ENCODE data around the gene IQUB.

Gene IQUB

DNA sequence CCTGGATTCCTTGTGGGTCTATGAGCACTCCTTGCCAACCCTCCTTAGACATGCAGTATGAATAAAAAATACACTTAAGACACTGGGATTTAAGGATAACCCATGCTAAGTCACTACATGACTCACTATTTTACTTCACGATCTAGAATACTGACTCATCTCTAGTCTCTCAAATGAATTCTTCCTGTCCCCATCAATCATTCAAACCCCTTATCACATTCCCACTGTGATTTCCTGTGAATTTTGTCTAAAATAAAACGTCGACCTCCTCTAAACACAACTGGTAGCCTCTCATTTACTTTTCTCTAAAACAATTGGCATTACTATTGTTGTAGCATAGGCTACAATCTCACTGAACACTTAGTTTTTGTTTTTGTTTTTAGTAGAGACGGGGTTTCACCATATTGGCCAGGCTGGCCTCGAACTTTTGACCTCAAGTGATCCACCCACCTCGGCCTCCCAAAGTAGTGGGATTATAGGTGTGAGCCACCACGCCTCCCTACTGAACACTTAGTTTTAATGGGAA, 3.9 kb upstream of the IQUB start:
- H3K4me1 ChIP-seq (ENCODE audit: control insufficient read depth, low read length), result peaks cover 7% of the 10 kb centered on the region
- no peak overlapping the region for H3K4me3 ChIP-seq (ENCODE audit: low read length)
- H3K9me3 ChIP-seq (ENCODE audit: control insufficient read depth, insufficient read depth, low read length), result no peaks in the 10 kb centered on the region
- H3F3A ChIP-seq (ENCODE audit: control insufficient read depth, insufficient read depth), result peaks cover 20% of the 10 kb centered on the region
- no peaks in the 10 kb centered on the region for H3K9me2 ChIP-seq (replicated peaks; ENCODE audit: control insufficient read depth, low read length)
- no peaks in the 10 kb centered on the region for H4K20me1 ChIP-seq (ENCODE audit: control insufficient read depth, insufficient read depth, low read depth, low read length)
- H3K27ac ChIP-seq (ENCODE audit: low read depth, low read length), result no peak overlapping the region
- H3K4me2 ChIP-seq (ENCODE audit: low read length), result no peak overlapping the region
- peaks cover 11% of the 10 kb centered on the region for H3K27me3 ChIP-seq (ENCODE audit: control insufficient read depth, low read length)
- TF ChIP-seq, protein P1, sequence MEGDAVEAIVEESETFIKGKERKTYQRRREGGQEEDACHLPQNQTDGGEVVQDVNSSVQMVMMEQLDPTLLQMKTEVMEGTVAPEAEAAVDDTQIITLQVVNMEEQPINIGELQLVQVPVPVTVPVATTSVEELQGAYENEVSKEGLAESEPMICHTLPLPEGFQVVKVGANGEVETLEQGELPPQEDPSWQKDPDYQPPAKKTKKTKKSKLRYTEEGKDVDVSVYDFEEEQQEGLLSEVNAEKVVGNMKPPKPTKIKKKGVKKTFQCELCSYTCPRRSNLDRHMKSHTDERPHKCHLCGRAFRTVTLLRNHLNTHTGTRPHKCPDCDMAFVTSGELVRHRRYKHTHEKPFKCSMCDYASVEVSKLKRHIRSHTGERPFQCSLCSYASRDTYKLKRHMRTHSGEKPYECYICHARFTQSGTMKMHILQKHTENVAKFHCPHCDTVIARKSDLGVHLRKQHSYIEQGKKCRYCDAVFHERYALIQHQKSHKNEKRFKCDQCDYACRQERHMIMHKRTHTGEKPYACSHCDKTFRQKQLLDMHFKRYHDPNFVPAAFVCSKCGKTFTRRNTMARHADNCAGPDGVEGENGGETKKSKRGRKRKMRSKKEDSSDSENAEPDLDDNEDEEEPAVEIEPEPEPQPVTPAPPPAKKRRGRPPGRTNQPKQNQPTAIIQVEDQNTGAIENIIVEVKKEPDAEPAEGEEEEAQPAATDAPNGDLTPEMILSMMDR (IDR thresholded peaks at IDR 0.05; ENCODE audit: low read depth, low read length, poor library complexity, severe bottlenecking), result no peak
- TF ChIP-seq EZH2phosphoT487 (IDR thresholded peaks at IDR 0.05; ENCODE audit: borderline replicate concordance, low read length), result no peak
- peaks cover 11% of the 10 kb centered on the region for H3K36me3 ChIP-seq (ENCODE audit: control insufficient read depth, low read length)
- no peaks in the 10 kb centered on the region for H3K79me2 ChIP-seq (ENCODE audit: control insufficient read depth, low read length)

DNA sequence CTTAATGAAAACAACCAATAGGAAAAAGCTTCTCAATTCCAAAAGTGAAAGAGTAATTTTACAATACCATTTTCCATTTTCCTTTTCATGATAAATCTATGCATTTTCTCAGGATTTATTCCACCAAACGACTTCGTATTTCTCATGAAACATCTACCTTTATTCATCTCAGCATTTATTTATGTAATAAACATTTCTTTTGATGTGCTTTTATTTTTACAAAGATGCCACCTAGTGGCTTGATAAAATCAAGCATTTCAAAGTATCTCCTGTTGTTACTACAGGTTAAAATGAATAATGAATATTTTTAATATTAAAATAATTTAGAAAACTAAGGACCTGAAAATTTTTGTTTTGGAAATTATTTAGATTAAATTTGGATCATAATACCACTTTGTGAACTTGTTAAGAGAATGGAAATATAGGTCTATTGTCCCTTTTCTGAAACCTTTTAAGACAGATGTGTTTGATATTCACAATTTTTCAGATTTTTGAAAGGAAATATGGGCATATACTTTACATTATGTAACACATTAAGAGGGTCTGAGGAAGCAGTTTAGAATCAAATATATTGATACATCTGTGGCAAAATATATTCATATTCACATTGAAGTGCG, 2.7 kb upstream of the IQUB start:
- H3K79me2 ChIP-seq (ENCODE audit: control insufficient read depth, low read length), result no peaks in the 10 kb centered on the region
- no peaks in the 10 kb centered on the region for H4K20me1 ChIP-seq (ENCODE audit: control insufficient read depth, insufficient read depth, low read depth, low read length)
- H3K9me2 ChIP-seq (replicated peaks; ENCODE audit: control insufficient read depth, low read length), result no peaks in the 10 kb centered on the region
- TF ChIP-seq, protein P1 (IDR thresholded peaks at IDR 0.05; ENCODE audit: low read depth, low read length, poor library complexity, severe bottlenecking), result peak; percentile 33
- no peak for TF ChIP-seq EZH2phosphoT487 (IDR thresholded peaks at IDR 0.05; ENCODE audit: borderline replicate concordance, low read length)
- H3F3A ChIP-seq (ENCODE audit: control insufficient read depth, insufficient read depth), result peaks cover 20% of the 10 kb centered on the region
- no peaks in the 10 kb centered on the region for H3K9me3 ChIP-seq (ENCODE audit: control insufficient read depth, insufficient read depth, low read length)
- H3K4me2 ChIP-seq (ENCODE audit: low read length), result no peak overlapping the region
- peaks cover 7% of the 10 kb centered on the region for H3K4me1 ChIP-seq (ENCODE audit: control insufficient read depth, low read length)
- no peak overlapping the region for H3K4me3 ChIP-seq (ENCODE audit: low read length)
- peaks cover 17% of the 10 kb centered on the region for H3K27me3 ChIP-seq (ENCODE audit: control insufficient read depth, low read length)
- peaks cover 3% of the 10 kb centered on the region; the same call in 1 of the 2 replicates for H3K36me3 ChIP-seq (ENCODE audit: control insufficient read depth, low read length)
- H3K27ac ChIP-seq (ENCODE audit: low read depth, low read length), result no peak overlapping the region

DNA sequence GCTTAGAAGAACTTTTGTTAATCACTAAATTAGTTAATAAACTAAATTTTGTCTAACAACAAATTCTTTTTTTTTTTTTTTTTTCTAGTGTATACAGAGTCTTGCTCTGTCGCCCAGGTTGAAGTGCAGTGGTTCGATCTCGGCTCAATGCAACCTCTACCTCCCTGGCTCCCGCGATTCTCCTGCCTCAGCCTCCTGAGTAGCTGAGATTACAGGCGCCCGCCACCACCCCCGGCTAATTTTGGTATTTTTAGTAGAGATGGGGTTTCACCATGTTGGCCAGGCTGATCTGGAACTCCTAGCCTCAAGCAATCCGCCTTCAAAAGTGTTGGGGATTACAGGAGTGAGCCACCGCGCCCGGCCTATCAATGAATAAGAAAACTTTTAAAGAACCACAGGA, 1.1 kb upstream of the IQUB start:
- H3K79me2 ChIP-seq (ENCODE audit: control insufficient read depth, low read length), result no peaks in the 10 kb centered on the region
- peak overlapping the region; percentile 80 for H3K4me3 ChIP-seq (ENCODE audit: low read length)
- no peaks in the 10 kb centered on the region for H4K20me1 ChIP-seq (ENCODE audit: control insufficient read depth, insufficient read depth, low read depth, low read length)
- no peaks in the 10 kb centered on the region for H3K9me2 ChIP-seq (replicated peaks; ENCODE audit: control insufficient read depth, low read length)
- peak overlapping the region; percentile 86 for H3K4me2 ChIP-seq (ENCODE audit: low read length)
- H3F3A ChIP-seq (ENCODE audit: control insufficient read depth, insufficient read depth), result peaks cover 19% of the 10 kb centered on the region
- H3K27me3 ChIP-seq (ENCODE audit: control insufficient read depth, low read length), result peaks cover 18% of the 10 kb centered on the region
- peaks cover 7% of the 10 kb centered on the region for H3K4me1 ChIP-seq (ENCODE audit: control insufficient read depth, low read length)
- no peaks in the 10 kb centered on the region for H3K9me3 ChIP-seq (ENCODE audit: control insufficient read depth, insufficient read depth, low read length)
- no peak for TF ChIP-seq EZH2phosphoT487 (IDR thresholded peaks at IDR 0.05; ENCODE audit: borderline replicate concordance, low read length)
- TF ChIP-seq, protein P1 (IDR thresholded peaks at IDR 0.05; ENCODE audit: low read depth, low read length, poor library complexity, severe bottlenecking), result no peak
- no peak overlapping the region for H3K27ac ChIP-seq (ENCODE audit: low read depth, low read length)
- no peaks in the 10 kb centered on the region for H3K36me3 ChIP-seq (ENCODE audit: control insufficient read depth, low read length)

Data from DOHH2 (cell line).